Bone marrow (tissue), 2 donors: ENCODE results near the gene ULBP2.
"Not testable (repeated sequence)": the region's sequence is repeated elsewhere in the genome, so short reads cannot be mapped to it uniquely, and the experiment has no call there.

Source experiments
- DNase-seq, 2 donors: peaks; one replicate each; lab custom pipeline; 2025; lab: John Stamatoyannopoulos, UW

The ULBP2 gene

GRCh38 chr6:149967591-149967990 is 25.8 kb downstream of the ULBP2 start:
- DNase-seq, result no peak

GRCh38 chr6:149967999-149968398 is 26.2 kb downstream of the ULBP2 start:
- not testable (repeated sequence) for DNase-seq

DNA sequence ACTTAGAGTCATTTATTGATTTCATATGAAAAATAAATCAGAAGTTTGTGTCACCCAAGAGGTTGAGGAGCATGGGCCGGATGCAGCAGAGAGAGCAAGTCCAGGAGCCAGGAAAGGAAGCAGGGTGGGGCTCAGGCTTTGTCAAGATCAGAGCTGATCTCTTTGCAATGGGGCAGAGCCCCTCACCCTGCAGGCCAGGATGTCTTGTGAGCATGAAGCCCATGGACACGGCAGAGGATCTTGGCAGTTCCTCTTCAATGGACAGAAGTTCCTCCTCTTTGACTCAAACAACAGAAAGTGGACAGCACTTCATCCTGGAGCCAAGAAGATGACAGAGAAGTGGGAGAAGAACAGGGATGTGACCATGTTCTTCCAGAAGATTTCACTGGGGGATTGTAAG is 27.1 kb downstream of the ULBP2 start:
- not testable (repeated sequence) for DNase-seq

- DNase-seq, result no peak
Observed at GRCh38 chr6:149969635-149970034, 27.8 kb downstream of the ULBP2 start.

DNA sequence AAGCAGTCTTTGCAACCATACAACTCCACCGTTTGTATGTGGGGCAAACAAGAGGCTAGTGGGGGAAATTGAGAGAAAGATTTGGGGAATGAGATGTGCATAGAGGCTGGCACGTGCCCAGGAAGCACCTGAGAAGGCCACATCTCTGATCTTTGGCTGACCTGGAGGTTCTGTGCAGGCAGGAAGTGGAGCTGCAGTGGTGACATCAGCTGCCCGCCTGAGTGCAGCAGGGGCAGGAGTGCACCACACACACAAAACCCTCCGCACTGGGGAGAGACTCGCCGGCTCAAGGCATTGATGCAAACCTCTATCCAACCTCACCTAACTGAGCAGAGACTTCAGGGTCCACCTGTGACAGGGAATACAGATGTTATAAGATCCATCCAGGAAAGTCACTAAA is 32.6 kb downstream of the ULBP2 start:
- DNase-seq, result not testable (repeated sequence)

GRCh38 chr6:149974825-149975224 is 33.0 kb downstream of the ULBP2 start:
- DNase-seq, result no peak

DNA sequence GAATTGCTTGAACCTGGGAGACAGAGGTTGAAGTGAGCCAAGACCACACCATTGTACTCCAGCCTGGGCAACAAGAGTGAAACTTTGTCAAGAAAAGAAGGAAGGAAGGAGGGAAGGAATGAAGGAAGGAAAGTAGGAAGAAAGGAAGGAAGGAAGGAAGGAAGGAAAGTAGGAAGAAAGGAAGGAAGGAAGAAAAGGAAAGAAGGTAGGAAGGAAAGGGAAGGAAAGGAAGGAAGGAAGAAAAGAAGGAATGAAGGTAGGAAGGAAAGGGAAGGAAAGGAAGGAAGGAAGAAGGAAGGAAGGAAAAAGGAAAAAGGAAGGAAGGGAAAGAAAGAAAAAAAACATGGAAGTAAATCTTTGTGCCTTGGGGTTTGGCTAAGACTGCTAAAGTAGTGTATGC is 33.6 kb downstream of the ULBP2 start:
- DNase-seq, result no peak

- no peak for DNase-seq
Observed at GRCh38 chr6:149977221-149977620, 35.4 kb downstream of the ULBP2 start.

DNA sequence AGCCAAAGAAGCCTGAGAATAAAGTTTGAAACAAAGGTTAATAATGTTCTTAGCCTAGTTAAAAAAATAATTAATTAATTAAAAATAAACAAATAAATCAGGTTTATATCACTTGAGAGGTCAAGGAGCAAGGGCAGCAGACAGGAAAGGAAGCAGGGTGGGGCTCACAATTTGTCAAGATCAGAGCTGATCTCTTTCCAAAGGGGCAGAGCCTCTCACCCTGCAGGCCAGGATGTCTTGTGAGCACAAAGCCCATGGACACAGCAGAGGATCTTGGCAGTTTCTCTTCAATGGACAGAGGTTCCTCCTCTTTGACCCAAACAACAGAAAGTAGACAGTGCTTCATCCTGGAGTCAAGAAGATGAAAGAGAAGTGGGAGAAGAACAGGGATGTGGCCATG is 36.8 kb downstream of the ULBP2 start:
- no peak for DNase-seq

GRCh38 chr6:149979293-149979692 is 37.5 kb downstream of the ULBP2 start:
- DNase-seq, result no peak

- no peak for DNase-seq
Observed at GRCh38 chr6:149983145-149983544, 41.3 kb downstream of the ULBP2 start.

- DNase-seq, result no peak
Observed at GRCh38 chr6:149984773-149985172, 43.0 kb downstream of the ULBP2 start.

- DNase-seq, result no peak
Observed at GRCh38 chr6:149985481-149985937, 43.7 kb downstream of the ULBP2 start.

DNA sequence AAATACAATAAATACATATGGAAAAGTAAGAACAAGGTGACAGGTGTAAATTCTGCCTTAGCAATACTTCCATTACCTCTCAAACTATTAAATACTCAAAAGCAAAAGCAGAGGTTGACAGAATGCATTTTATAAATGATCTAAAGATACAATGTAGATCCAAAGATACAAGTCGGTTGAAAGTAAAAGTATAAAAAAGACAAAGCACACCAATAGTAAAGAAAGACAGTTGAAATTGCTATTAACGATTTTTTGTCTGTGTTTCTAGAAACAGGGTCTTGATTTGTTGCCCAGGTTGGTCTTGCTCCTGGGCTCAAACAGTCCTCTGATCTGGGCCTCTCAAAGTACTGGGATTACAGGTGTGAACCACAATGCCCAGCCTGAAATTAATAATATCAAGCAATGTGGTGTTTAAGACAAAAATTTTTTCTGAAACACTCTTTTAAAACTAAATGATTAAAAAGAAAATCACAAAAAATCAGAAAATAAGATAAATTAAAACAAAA is 45.8 kb downstream of the ULBP2 start:
- DNase-seq, result no peak

DNA sequence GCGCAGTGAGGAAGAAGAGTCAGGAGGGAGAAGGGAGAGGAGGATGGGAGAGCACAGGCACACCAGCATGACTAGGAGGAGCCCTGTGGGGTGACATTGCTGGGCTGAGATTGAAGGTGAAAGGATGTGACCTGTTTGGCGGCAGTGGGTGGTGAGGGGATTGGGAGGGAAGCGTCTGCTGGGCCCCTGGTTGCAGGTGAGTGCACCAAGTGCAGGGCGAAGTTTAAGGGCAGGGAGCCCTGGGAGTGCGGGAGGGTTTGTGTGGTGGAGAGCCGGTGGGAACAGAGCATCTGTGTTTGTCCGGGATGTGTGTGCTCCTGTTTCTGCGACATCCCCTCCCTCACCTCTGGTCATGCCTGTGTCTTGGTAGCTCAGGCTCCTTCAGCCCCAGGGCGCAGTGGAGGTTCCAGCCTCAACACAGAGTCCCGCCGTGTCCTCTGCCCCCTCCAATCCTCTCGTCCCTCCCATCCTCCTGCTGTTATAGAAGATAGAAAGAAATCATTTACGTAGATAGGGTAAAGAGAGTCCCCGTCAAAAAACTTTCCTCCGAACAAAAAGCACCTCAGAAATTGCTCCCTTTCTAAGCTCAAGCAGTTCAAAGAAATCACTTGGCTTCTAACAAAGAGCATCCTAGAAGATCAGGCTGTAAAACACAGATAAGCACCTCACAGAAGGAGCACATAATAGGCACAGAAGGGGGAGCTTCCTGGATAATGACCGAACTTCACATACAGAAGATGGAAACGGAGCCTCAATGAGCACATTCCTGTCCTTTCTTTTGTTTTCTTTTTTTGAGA is 46.9 kb downstream of the ULBP2 start:
- DNase-seq, result no peak

GRCh38 chr6:149990212-149990660 is 48.4 kb downstream of the ULBP2 start:
- DNase-seq, result no peak

DNA sequence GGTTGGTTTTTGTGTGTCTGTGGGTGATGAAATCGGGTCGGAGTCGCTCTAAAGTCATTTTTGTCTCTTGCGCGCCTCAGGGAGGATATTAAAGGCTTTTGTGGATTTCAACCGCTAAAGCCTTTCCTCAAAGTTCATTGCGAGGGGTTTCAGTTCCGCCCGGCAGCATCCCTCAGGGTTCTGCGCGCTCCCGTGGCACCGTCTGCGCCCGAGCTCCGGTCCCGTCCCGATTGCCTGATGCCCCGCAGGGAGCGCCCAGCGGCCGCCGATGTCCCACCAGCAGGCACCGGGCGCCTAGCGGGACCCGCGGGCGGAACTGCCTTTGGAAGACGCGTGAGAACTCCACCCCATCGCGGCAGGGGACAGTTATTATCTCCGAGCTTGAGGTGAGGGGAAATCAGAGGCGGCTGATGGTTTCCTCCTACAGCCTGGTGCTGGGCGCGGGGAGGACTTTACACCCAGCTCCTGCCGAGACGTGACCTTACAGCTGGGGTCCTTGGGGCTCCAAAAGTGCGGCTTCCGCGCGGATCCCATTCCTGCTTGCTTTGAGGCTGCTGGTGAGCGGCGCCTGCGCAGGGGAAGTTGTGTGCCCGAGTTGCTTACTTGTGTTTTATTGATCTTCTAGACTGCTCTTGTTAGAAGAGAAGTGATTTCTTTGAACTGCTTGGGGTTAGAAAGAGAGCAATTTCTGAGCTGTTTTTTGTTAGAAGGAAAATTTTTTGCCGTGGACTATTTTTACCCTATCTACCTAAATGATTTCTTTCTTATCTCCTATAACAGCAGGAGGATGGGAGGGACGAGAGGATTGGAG is 49.1 kb downstream of the ULBP2 start:
- DNase-seq, result no peak

GRCh38 chr6:149991472-149991795 is 49.6 kb downstream of the ULBP2 start:
- not testable (repeated sequence) for DNase-seq

DNA sequence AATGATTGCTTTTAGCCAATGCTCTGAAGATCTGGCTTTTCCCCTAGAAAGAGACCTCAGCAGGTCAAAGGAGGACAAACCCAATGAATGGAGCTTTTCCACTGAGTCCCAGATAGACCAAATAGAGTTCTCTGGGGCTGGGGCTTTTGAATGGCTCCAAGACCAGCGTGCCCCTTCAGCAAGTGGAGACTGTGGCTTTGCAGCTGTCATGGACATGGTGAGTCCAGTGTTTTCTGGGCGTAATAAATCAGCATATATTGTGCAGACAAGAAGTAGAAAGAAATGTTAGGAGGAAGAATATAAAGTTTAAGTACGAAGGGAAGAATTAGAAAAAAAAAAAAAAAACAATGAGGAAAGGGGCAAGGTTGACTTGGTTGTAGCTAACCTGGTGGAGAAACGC is 50.0 kb downstream of the ULBP2 start:
- no peak for DNase-seq

- no peak for DNase-seq
Observed at GRCh38 chr6:149995235-149995750, 53.5 kb downstream of the ULBP2 start.

GRCh38 chr6:149995971-149996370 is 54.2 kb downstream of the ULBP2 start:
- DNase-seq, result no peak
